Heart left ventricle (tissue), 16 donors: ENCODE data around the gene HTT. TPM values are rescaled to one million over a fixed set of nuclear protein-coding genes. Genes with fewer than 3 reads are reported as not detected.
A peak's percentile ranks its signal among the peaks of the same experiment; 100 is the strongest.

Experiments used
- ATAC-seq, 4 donors: fragments of 200-7000 bp; cut with Tn5 transposase; one replicate each; pipeline ENCODE4 v1.9.1; 2020 to 2022; ENCODE audit warnings: moderate library complexity in 4 of 4, mild to moderate bottlenecking in 3 of 4, moderate number of reproducible peaks in 1 of 4
- DNase-seq, 5 donors: peaks; one replicate each; pipeline ENCODE4 v3.0.0-alpha.2; 2020
- H3K27ac ChIP-seq, 12 donors: fragments of 200-600 bp; sonication (generic) in 4 of 12; one replicate each; pipeline versions ENCODE4 v1.5.0 to v1.8.0; 2016 to 2022; ENCODE audit warnings: mild to moderate bottlenecking in 2 of 12
- H3K27me3 ChIP-seq, 9 donors: fragments of 200-600 bp; sonication (generic) in 2 of 9; one replicate each; pipeline versions ENCODE4 v1.5.1 to v1.8.0; 2016 to 2022; ENCODE audit warnings: mild to moderate bottlenecking in 3 of 9
- H3K36me3 ChIP-seq, 9 donors: fragments of 200-600 bp; sonication (generic) in 2 of 9; one replicate each; pipeline versions ENCODE4 v1.5.0 to v1.8.0; 2018 to 2022; ENCODE audit warnings: mild to moderate bottlenecking in 2 of 9
- H3K4me1 ChIP-seq, 12 donors: fragments of 200-600 bp; sonication (generic) in 4 of 12; one replicate each; pipeline versions ENCODE4 v1.5.0 to v1.8.0; 2016 to 2022; ENCODE audit warnings: mild to moderate bottlenecking in 3 of 12
- H3K4me3 ChIP-seq, 12 donors: fragments of 200-600 bp; sonication (generic) in 4 of 12; one replicate each; pipeline versions ENCODE4 v1.5.0 to v1.8.0; 2017 to 2022; ENCODE audit warnings: mild to moderate bottlenecking in 9 of 12, moderate library complexity in 4 of 12
- H3K9me3 ChIP-seq, 12 donors: fragments of 200-600 bp; sonication (generic) in 4 of 12; one replicate each; pipeline versions ENCODE4 v1.5.0 to v1.8.0; 2016 to 2022; ENCODE audit warnings: mild to moderate bottlenecking in 1 of 12
- POLR2A ChIP-seq, 2 donors: fragments of 450-650 bp; IDR thresholded peaks; one replicate each; pipeline ENCODE4 v1.6.1; 2017; ENCODE audit warnings: antibody characterized with exemption in 2 of 2, mild to moderate bottlenecking in 2 of 2, moderate library complexity in 2 of 2
- WGBS, 4 donors: extraction: QIAGEN DNeasy Blood & Tissue Kit in 2 of 4; methylation state at CpG; one replicate each; pipeline versions ENCODE4 v1.1.5 to v1.1.7; 2013 to 2018; 5-methylcytosine and 5-hydroxymethylcytosine counted together
- intact Hi-C, 10 donors: fragments of 100-400 bp; cut with DNase I; formaldehyde crosslinking; loops; one replicate each; pipeline versions ENCODE4 v1.11.1 to v1.14.2; 2022
- polyA plus RNA-seq, 2 donors: library from polyadenylated mRNA; stranded (reverse); fragments of 200-250 nt; gene quantifications; one replicate each; pipeline ENCODE4 v1.2.3, GENCODE V29; 2013
- total RNA-seq, 9 donors: library from RNA; depleted of rRNA in 2 of 9; stranded (reverse); fragments of >200 nt in 2 of 9; fragmentation: NEBNext Ultra II Directional in 3 of 9; extraction: Animal tissue kit (Norgen Biotek cat#: 25700) in 3 of 9; gene quantifications; one replicate each; pipeline versions ENCODE4 v1.1.0 to v1.2.4, GENCODE V29; 2016 to 2023
- TF ChIP-seq, protein P1 (sequence below), 12 donors: fragments of 200-600 bp; sonication (generic) in 4 of 12; IDR thresholded peaks; one replicate each; pipeline versions ENCODE4 v1.5.0 to v1.8.0; 2018 to 2022; ENCODE audit warnings: antibody characterized with exemption in 12 of 12, mild to moderate bottlenecking in 5 of 12
- donor health status: ischemic (EF 13 %, LVEDD 7.1; RV severe dilation, severe dysfunction).
- donor health status: healthy with polysubstance abuse.
- donor health status: DM: no; HTN: yes; CAD: no.
- donor health status: DM: no; HTN: no; CAD: no.
- donor health status: ischemic (EF 25% LVEDD 6.9; RV normal size, moderate dysfunction).
- donor health status: ischemic (EF 25% LVEDD 5.7; RV mildly dilated, moderate dysfunction).
- donor health status: healthy.
- donor health status: DM: yes; HTN: yes; CAD: no.
- donor health status: ischemic (EF 35%, LVEDD 5.7; RV mildly dilated, moderate dysfunction).
- donor health status: nonischemic (EF 11% LVEDD 7.7; RV severe dilation, severe dysfunction).
- donor health status: DM: yes; HTN: yes; CAD: no.
- donor health status: PGD.
- donor health status: ischemic (EF 29% LVEDD 5.4; RV normal size, mild dysfunction).
- donor health status: nonischemic (EF 23%, LVEDD 6.1; RV moderate dilation, normal function).

Gene HTT
- total and polyA plus RNA-seq, 11 donors = 13.9 to 122 (median 25.1) TPM

GRCh38 chr4:3269105-3269927, 194.8 kb downstream of the HTT start:
- intact Hi-C loops = no loop called here
- DNase-seq (peak in 1 of 5 donors; percentile 8), ATAC-seq (peak in 3 of 4 donors; percentile 31 to 50 (median 43))
- Histone ChIP-seq H3K9me3 (peaks cover 0 to 14% (median 0%) of the 10 kb centered on the region in 12 donors), H3K36me3 (no peaks in the 10 kb centered on the region), H3K27ac (peak overlapping the region in 7 of 12 donors; percentile 30 to 68 (median 35)), H3K4me3 (no peak overlapping the region), H3K27me3 (no peaks in the 10 kb centered on the region), H3K4me1 (peaks cover 0 to 12% (median 1%) of the 10 kb centered on the region in 12 donors)
- TF ChIP-seq, protein P1, sequence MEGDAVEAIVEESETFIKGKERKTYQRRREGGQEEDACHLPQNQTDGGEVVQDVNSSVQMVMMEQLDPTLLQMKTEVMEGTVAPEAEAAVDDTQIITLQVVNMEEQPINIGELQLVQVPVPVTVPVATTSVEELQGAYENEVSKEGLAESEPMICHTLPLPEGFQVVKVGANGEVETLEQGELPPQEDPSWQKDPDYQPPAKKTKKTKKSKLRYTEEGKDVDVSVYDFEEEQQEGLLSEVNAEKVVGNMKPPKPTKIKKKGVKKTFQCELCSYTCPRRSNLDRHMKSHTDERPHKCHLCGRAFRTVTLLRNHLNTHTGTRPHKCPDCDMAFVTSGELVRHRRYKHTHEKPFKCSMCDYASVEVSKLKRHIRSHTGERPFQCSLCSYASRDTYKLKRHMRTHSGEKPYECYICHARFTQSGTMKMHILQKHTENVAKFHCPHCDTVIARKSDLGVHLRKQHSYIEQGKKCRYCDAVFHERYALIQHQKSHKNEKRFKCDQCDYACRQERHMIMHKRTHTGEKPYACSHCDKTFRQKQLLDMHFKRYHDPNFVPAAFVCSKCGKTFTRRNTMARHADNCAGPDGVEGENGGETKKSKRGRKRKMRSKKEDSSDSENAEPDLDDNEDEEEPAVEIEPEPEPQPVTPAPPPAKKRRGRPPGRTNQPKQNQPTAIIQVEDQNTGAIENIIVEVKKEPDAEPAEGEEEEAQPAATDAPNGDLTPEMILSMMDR (IDR thresholded peaks at IDR 0.05) = no peak
- TF ChIP-seq POLR2A (IDR thresholded peaks at IDR 0.05) = no peak
- 78 to 83% (median 81%) methylated on average over 17 to 25 of the region's 25 CpGs for WGBS, 4 donors

GRCh38 chr4:3269991-3270611, 195.6 kb downstream of the HTT start:
- peak; percentile 95 to 98 (median 96) for ATAC-seq
- peak overlapping the region in 8 of 12 donors; percentile 30 to 68 (median 35) for H3K27ac ChIP-seq
- no peak overlapping the region for H3K4me3 ChIP-seq

GRCh38 chr4:3271131-3271530, 196.7 kb downstream of the HTT start:
- Histone ChIP-seq H3K4me3 (no peak overlapping the region), H3K36me3 (no peaks in the 10 kb centered on the region), H3K27me3 (no peaks in the 10 kb centered on the region), H3K27ac (no peak overlapping the region), H3K9me3 (peaks cover 0 to 14% (median 0%) of the 10 kb centered on the region in 12 donors), H3K4me1 (peaks cover 0 to 12% (median 1%) of the 10 kb centered on the region in 12 donors)
- ATAC-seq = no peak
- peak in 1 of 5 donors; percentile 6 for DNase-seq
- TF ChIP-seq, protein P1 (IDR thresholded peaks at IDR 0.05) = no peak
- TF ChIP-seq POLR2A (IDR thresholded peaks at IDR 0.05) = no peak
- intact Hi-C loops = no loop called here
- 75 to 85% (median 82%) methylated on average over 14 of the region's 14 CpGs for WGBS, 4 donors

More at GRCh38 chr4:3269991-3270611, 195.6 kb downstream of the HTT start:
- Histone ChIP-seq H3K4me1 (peaks cover 0 to 12% (median 1%) of the 10 kb centered on the region in 12 donors), H3K36me3 (no peaks in the 10 kb centered on the region), H3K9me3 (peaks cover 0 to 14% (median 0%) of the 10 kb centered on the region in 12 donors), H3K27me3 (no peaks in the 10 kb centered on the region)
- peak in 4 of 5 donors; percentile 55 to 81 (median 69) for DNase-seq
- TF ChIP-seq, protein P1 (IDR thresholded peaks at IDR 0.05) = no peak
- TF ChIP-seq POLR2A (IDR thresholded peaks at IDR 0.05) = no peak
- 58 to 66% (median 59%) methylated on average over 16 to 17 of the region's 17 CpGs for WGBS, 4 donors
- intact Hi-C loops = no loop called here

DNA sequence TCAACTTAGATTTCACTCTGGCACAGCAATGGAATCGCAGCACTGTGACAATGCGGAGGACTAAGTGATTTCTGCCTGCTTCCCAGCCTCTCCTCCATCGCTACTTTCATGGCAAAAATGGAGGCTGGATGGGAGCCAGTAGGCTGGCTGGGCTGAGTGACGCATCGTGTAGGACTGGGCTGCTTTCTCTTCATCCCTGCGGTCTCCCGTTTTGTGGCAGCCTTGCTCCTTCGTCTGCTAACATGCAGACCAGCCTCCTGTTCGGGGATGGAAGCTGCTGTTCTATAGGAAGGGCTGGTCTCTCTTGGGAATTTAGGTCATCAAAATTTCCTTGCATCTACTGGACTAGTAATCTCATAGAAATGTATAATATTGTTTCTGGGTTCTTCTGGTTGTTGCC, 202.5 kb downstream of the HTT start:
- no peaks in the 10 kb centered on the region for H3K36me3 ChIP-seq
- no peak overlapping the region for H3K27ac ChIP-seq
- peaks cover 0 to 23% (median 3%) of the 10 kb centered on the region in 12 donors for H3K9me3 ChIP-seq
- ATAC-seq = no peak
- peak overlapping the region in 1 of 12 donors; percentile 24 for H3K4me3 ChIP-seq
- TF ChIP-seq POLR2A (IDR thresholded peaks at IDR 0.05) = no peak
- TF ChIP-seq, protein P1 (IDR thresholded peaks at IDR 0.05) = no peak
- WGBS, 4 donors = 63 to 71% (median 66%) methylated on average over 9 of the region's 9 CpGs
- no peaks in the 10 kb centered on the region for H3K4me1 ChIP-seq
- no peaks in the 10 kb centered on the region for H3K27me3 ChIP-seq
- intact Hi-C loops = no loop called here
- no peak for DNase-seq
